GM12873 (cell line): ENCODE measurements around the gene KIAA0232.

Source experiments
- TF ChIP-seq, protein P1 (sequence below): IDR thresholded peaks from 2 replicates; pipeline ENCODE4 v1.5.1; 2012; ENCODE audit warnings: low read depth, mild to moderate bottlenecking, moderate library complexity, low read length, control low read depth; ENCODE audit not compliant: insufficient read depth; ENCODE audit errors: missing control alignments

The KIAA0232 gene

DNA sequence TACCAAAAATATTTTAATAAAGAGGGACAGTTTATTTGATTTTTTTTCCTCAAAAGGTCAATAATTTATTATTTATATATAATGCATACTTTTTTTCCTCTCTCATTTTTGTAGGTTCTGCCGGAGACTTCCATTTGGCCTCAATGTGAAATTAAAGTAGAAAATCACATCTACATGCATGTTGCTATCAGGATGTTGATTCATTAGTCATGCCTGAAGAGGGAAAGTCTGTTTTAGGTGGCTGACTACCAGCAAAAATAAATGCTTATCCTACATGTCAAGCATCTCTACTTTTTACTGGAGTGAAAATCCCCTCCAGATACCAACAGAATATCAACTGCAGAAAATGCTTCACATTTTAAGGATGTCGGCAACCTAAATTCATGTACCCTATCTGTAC is 41.5 kb downstream of the KIAA0232 start:
- TF ChIP-seq, protein P1, sequence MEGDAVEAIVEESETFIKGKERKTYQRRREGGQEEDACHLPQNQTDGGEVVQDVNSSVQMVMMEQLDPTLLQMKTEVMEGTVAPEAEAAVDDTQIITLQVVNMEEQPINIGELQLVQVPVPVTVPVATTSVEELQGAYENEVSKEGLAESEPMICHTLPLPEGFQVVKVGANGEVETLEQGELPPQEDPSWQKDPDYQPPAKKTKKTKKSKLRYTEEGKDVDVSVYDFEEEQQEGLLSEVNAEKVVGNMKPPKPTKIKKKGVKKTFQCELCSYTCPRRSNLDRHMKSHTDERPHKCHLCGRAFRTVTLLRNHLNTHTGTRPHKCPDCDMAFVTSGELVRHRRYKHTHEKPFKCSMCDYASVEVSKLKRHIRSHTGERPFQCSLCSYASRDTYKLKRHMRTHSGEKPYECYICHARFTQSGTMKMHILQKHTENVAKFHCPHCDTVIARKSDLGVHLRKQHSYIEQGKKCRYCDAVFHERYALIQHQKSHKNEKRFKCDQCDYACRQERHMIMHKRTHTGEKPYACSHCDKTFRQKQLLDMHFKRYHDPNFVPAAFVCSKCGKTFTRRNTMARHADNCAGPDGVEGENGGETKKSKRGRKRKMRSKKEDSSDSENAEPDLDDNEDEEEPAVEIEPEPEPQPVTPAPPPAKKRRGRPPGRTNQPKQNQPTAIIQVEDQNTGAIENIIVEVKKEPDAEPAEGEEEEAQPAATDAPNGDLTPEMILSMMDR: no peak

DNA sequence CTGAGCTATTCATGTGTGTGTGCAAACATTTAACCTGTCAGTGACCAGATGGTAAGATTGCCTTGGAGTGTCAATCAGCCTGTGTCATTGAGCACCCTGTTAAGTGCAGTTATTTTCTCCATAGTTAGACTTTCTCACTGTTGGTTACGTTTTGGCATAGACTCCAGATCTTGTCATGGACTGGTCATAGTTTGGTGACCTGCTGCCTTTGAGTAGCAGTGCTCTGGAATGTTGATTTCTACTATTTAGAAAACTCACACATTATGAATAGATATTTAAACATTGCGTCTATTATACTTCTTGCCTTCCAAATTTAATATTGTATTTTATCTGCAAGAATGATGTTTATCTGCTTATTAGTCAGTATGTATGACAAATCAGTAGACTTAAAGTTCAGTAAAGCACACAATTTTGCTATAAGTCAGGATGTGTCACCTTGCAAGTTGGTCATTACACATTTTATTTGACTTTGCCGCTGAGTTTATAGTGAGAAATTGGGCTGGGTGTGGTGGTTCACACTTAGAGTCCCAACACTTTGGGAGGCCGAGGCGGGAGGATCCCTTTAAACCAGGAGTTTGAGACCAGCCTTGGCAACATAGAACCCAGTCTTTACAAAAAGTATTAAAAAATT is 42.4 kb downstream of the KIAA0232 start:
- TF ChIP-seq, protein P1: no peak

DNA sequence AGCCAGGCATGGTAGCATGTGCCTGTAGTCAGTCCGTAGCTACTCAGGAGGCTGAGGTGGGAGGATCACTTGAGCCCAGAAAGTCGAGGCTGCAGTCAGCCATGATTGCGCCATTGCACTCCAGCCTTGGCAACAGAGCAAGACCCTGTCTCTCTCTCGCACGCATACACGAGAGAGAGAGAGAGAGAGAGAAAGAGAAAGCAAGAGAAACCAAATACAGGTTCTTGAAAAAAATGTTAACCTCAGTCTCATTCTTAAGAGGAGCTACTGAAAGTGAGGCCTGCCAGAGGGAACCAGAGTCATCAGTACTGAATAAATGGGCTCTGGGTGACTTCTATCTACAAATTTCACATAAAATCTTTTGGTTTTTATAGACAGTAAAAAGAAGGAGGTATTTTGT is 42.9 kb downstream of the KIAA0232 start:
- TF ChIP-seq, protein P1: no peak

DNA sequence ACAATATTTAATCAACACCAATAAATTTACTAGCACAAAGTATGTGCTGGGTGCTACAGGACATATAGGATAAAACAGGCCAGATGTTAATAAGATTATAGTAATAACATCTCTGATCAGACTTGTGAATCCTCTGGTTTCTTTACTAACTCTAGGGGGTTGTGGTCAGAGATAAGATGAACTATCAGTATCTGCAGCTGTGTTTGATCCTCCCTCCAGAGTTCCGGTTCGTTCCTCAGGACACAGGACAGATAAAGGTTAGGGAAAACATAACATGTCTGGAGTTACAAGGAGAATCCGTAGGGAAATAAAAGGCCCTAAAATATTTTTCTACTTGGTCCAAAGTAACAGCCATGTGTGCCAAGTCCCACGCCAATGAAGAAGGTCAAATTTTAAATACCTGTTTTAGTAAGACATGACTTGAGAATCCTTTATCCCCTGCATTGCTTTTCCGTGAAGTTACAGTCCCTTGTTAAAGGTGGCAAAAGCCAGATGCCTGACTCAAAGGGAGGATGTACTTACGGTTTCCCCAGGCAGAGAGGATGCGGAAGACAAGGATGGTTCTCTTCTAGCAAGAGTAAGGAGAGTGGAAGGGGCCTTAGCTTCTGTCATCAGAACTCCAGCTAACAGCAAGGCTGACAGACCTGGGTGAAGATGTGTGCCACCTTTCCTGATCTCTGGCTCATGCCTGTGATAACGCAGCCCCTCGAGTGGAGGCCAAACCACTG is 44.4 kb downstream of the KIAA0232 start:
- TF ChIP-seq, protein P1: no peak

DNA sequence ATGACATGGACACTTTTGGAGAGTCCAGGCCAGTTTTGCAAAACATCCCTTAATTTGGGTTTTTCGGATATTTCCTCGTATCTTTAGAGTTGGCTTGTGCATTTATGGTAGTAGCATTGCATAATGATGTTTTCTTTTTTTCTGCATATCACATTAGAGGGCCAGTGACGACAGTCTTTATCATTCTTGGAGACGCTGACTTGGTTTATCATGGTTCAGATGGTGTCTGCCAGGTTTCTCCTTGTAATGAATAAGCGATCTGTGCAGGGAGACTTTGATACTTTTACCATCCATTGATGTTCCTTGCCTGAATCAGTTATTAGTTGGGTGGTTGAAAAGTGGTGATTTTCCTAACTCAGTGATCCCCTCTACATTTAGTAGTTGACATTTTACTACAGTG is 46.6 kb downstream of the KIAA0232 start:
- TF ChIP-seq, protein P1: no peak

DNA sequence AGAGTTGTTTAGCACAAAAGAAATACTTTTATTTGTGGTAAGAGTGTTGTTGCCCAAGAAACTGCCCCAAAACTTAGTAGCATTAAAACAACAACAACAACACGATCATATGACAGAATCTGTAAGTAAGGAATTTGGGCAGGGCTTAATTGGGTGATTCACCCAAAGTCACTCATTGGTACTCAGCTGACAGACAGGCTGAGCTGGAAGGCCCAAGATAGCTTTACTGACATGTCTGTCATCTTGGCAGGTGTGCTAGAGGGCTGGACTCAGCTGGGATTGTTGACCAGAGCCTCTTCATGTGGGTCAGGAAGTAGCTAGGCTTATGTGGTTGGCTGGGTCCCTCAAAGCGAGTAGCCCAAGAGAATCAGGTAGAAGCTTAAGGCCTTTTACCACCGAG is 52.3 kb downstream of the KIAA0232 start:
- TF ChIP-seq, protein P1: no peak

DNA sequence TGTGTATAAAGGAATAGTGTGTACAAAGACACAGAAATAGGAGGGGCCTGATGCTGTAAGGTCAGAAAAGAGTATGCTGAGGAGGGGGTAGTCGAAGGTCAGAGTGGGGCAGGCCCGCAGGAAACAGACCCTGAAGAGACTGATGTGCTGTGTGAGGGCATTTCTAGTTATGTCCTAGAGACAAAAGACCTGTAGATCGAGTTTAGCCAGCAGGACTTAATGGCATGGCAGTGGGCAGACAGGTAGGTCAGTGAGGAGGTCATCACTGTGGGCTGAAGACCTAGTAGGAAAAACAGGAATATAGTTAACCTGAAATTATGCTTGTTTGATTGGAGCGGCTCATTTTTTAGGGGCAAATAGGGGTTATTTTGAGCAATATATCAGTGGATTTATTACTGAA is 57.1 kb downstream of the KIAA0232 start:
- TF ChIP-seq, protein P1: no peak
